AG09319 (cell line): Measurements from ENCODE around the gene AADACL4.

ENCODE experiments used
- DNase-seq: peaks from one replicate; pipeline ENCODE4 v3.0.0-alpha.2; 2010; ENCODE audit warnings: low read depth; ENCODE audit errors: extremely low read depth
- TF ChIP-seq, protein P1 (sequence below): IDR thresholded peaks from 2 replicates; pipeline ENCODE4 v1.5.1; 2011; ENCODE audit warnings: low read depth, mild to moderate bottlenecking, inconsistent platforms, low read length, moderate library complexity

Gene AADACL4

DNA sequence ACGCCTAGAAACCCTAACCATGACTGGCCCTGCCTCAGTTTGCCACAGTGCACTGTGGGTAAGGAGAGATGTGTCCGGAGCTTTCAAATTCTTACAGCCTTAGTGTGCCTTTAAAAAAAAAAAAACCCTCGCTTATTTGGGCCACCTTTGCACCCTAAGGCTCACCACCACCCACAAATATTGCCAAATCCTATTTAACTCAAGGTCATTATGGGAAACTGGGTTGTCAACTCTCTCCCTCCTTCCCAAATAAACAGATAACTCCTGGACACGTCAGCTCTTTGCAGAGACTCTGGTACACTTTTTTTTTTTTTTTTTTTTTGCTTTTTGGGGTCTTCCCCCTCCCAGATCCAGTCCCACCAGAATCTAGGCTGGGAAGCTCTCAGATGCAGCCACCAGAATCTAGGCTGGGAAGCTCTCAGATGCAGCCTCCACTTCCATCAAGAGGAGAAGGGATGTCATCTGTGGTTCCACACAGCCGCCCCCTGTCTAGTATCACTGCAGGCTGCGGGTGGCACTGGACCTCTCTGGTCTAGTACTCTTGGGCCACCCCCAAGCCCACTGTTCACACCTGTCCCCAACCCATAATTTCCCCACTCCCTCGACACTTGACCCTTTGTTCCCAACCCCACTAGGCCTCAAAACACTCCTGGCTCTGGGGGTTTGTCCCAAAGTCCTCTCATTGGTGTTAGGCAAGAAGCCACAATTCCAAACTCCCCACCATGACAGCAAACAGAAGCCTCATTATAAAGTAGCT, 29.3 kb upstream of the AADACL4 start:
- no peak for DNase-seq
- TF ChIP-seq, protein P1, sequence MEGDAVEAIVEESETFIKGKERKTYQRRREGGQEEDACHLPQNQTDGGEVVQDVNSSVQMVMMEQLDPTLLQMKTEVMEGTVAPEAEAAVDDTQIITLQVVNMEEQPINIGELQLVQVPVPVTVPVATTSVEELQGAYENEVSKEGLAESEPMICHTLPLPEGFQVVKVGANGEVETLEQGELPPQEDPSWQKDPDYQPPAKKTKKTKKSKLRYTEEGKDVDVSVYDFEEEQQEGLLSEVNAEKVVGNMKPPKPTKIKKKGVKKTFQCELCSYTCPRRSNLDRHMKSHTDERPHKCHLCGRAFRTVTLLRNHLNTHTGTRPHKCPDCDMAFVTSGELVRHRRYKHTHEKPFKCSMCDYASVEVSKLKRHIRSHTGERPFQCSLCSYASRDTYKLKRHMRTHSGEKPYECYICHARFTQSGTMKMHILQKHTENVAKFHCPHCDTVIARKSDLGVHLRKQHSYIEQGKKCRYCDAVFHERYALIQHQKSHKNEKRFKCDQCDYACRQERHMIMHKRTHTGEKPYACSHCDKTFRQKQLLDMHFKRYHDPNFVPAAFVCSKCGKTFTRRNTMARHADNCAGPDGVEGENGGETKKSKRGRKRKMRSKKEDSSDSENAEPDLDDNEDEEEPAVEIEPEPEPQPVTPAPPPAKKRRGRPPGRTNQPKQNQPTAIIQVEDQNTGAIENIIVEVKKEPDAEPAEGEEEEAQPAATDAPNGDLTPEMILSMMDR, result no peak; the same call in 1 of the 2 replicates

DNA sequence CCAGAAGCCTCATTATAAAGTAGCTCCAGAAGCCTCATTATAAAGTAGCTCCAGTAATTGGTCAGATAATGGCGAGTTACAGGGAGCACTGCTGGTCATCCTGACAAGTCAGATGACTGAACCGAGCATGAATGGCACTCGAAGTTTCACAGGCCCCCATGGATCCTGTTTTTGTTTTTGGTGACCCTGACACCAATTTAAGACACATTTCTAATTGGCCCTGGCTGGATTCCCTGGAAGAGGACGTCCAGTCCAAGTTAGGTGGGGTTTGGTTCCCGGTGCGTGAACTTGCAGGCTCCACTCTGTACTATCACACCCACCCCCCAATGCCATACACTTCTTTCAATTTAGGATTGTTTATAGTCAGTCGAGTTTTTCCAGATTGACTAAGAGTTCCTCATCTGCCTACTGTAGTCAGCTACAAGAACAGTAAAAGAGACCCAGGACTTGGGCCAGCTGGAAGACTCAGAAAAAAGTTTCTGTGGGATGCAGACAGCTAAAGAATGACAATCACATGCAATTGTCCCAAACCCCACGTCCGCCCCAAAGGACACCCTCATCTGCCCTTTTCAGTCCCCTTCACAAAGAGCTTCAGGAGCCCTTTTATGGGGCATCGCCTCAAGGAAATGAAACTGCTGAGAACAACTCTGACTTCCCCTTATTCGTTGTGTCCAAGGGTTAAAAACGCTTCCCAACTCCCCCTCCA, 28.6 kb upstream of the AADACL4 start:
- TF ChIP-seq, protein P1, result no peak
- DNase-seq, result no peak

DNA sequence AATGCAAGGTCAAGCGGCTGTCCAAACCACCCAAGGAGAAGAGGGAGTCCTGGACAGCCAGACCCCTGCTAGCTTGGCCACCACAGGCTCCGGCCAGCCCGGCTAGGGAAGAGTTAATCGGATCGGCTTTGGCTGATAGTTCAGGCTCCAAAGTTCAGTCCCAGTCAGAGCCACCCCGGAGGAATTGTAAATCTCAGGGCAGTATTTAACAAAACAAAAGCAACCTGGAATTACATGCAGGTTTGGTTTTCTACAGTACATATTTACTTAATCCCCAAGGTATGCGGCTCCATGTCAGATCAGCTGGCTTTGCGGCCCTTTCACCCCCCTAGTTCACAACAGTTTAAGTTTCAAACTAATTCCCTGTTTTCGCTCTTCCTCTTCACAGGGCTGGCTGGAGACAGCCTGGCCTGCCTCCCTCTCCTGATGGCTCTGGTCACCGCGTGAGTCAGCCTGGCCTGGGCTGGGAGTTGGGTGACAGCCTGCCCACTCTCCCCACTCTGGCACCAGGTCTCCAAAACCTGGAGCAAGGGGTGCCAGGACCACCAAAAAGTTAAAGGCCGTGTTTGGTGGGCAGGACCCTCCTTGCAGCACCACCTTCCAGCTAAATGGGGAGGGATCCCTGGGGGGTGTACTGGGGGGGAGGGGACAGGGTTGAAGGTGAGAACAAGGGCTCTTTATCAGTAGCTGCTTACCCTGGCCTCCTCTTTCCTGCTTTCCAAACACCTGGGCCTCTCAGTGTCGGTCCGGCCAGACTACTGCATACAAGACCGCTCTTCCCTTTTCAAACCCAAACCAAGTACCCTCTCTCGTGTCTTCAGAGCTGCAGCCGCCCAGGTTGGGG, 27.8 kb upstream of the AADACL4 start:
- TF ChIP-seq, protein P1, result no peak
- DNase-seq, result no peak

DNA sequence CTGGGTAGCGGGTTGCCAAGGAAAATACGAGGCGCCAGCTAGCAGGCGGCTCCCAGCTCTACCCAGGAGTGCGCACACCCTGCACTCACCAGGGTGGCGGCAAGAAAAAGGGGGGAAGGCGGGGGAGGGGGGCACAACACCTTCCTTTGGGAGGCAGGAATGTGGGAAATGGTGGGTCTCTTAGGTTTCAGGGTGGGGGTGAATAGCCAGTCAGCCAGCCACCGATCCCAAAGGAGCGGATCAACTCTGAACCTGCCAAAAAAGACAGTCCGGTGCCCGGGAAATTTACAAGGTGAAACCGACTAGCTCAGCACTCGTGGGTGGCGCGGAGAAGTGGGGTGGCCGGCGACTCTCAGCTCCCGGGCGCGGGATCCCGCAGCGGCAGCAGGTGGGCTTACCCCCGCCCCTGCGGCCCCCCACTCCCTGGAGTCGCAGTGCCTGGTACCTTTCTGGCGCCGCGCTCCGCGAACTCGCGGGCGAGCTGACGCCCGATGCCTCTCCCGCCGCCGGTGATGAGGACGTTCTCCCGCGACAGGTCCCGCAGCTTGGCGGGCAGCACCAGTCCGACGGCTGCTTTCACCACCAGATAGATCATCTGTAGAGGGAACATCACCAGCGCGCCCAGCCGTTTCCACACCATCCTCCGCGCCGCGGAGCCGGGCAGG, 27.0 kb upstream of the AADACL4 start:
- TF ChIP-seq, protein P1, result no peak
- no peak for DNase-seq

DNA sequence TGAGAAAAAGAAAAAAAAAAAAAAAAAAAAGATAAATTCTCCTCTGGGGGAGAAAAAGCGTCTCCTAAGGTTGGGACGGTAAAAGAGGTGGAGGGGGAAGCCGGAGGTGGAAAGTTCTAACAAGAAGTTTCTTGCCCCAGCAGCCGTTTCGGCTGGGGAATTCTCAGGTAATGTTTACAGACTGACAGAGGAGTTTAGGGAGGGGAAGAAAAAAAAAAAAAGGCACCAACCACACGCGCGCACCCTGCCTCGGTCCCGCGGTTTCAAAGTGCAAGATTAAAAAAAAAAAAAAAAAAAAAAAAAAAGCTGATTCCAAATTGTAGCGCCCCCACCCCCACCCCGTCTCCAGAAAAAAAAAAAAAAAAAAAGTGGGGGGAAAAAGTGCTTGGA, 26.4 kb upstream of the AADACL4 start:
- TF ChIP-seq, protein P1, result no peak
- DNase-seq, result no peak

DNA sequence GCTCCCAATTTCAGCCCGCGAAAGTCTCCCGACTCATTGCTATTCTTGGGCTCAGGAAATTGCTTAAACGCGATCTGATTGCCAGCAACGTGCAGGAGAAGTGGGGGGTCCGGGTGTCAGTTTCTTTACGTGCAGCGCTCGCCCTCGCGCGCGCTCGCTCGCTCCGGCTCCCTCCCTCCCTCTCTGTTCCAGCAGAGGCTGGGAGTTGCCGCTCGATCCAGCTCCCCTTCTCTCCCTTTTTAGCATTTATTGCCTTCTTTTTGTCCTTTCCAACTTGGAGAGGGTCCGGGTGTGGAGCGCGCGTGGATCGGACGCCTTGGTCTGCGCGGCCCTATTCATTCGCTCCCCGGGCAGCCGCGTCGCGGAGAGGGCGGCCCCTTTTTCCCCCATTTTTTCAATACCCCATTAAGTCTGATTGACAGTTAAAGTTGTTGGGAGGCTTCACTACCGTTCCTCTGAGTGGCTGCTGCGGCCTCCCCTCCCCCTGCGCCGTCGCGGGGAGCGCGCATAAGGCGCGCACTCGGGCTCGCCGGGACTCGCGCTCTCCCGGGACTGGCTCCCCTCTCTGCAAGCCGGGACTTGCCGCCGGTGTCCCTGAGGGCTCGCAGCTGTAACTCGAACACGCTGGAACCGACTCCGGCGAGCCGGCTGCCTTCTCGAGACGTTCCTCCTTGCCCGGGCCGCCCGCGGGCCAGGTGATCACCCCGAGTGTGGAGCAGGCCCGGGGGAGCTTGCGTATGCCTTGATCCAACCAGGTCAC, 25.8 kb upstream of the AADACL4 start, which contains the start of gene DHRS3:
DHRS3 (minus strand) TSS at position 310 of the 760 bp plus-strand sequence. CDS start 862 bp downstream, outside the sequence.
- peak; percentile 73 for DNase-seq
- TF ChIP-seq, protein P1, result no peak
